ENCODE measurements around the gene FAM83B. TPM values are rescaled to one million over a fixed set of nuclear protein-coding genes. Genes with fewer than 3 reads are reported as not detected.

Gene FAM83B
- total RNA-seq, 4 donors from 2014 or later, result 0.26 to 1.0 (median 0.44) TPM

DNA sequence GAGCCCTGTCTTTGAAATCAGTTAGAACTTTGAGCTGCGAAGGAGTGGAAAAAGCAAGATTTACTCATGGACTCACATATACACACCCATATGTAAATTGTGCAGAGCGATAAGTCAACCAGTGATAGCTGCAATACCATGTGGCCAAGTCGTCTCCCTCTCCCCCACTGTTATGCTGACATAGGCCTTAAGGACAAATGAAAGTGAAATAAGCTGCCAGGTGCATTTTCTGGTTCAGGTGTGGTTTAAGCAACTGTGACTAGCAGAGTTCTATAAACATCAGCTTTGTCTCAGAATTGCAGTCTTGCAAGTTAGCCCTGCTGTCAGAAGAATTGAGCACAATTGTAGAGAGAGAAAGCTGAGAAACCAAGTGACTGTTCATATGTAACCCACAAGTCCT is 9.6 kb downstream of the FAM83B start:
- peaks cover 0 to 5% of the 10 kb centered on the region in 2 donors for H3K4me1 ChIP-seq
- TF ChIP-seq POLR2A (IDR thresholded peaks at IDR 0.05), result no peak
- TF ChIP-seq, protein P1, sequence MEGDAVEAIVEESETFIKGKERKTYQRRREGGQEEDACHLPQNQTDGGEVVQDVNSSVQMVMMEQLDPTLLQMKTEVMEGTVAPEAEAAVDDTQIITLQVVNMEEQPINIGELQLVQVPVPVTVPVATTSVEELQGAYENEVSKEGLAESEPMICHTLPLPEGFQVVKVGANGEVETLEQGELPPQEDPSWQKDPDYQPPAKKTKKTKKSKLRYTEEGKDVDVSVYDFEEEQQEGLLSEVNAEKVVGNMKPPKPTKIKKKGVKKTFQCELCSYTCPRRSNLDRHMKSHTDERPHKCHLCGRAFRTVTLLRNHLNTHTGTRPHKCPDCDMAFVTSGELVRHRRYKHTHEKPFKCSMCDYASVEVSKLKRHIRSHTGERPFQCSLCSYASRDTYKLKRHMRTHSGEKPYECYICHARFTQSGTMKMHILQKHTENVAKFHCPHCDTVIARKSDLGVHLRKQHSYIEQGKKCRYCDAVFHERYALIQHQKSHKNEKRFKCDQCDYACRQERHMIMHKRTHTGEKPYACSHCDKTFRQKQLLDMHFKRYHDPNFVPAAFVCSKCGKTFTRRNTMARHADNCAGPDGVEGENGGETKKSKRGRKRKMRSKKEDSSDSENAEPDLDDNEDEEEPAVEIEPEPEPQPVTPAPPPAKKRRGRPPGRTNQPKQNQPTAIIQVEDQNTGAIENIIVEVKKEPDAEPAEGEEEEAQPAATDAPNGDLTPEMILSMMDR (IDR thresholded peaks at IDR 0.05 in 4 of 5, conservative IDR thresholded peaks at IDR 0.05 in 1 of 5), result no peak
- ATAC-seq (no peak), DNase-seq (no peak)
- no peak overlapping the region for H3K27ac ChIP-seq
- in situ Hi-C loops (cut with MboI; ENCODE audit: low sequenced_read_pairs in 4 of 4) (no loop called here), intact Hi-C loops (cut with DNase I; ENCODE audit: low total_unique reads) (no loop called here)
- H3K9me3 ChIP-seq, result no peaks in the 10 kb centered on the region
- H3K4me3 ChIP-seq, result no peak overlapping the region
- H3K27me3 ChIP-seq, result no peaks in the 10 kb centered on the region
- no peaks in the 10 kb centered on the region for H3K36me3 ChIP-seq

DNA sequence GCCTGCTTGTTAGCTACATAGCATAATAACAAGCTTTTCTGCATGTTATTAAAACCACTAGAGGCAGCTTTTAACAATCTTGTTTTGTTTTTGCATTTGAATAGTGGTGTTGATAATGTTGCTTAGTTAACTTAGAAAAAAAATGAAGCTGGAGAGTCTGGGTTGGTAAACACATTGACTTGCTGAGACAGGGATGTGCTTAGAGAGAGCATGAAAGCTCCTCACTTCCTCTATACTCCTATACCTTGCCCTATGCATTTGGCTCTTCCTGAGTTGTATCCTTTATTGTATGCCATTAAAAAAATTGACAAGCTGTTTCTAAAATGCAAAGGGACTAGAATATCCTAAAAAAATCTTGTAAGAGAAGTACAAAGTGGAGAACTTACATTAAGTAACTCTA is 13.6 kb downstream of the FAM83B start:
- Histone ChIP-seq H3K36me3 (no peaks in the 10 kb centered on the region), H3K4me3 (no peak overlapping the region), H3K9me3 (no peaks in the 10 kb centered on the region), H3K27me3 (no peaks in the 10 kb centered on the region), H3K27ac (no peak overlapping the region), H3K4me1 (peaks cover 0 to 5% of the 10 kb centered on the region in 2 donors)
- no peak for DNase-seq
- in situ Hi-C loops (cut with MboI; ENCODE audit: low sequenced_read_pairs in 4 of 4) (no loop called here), intact Hi-C loops (cut with DNase I; ENCODE audit: low total_unique reads) (no loop called here)
- no peak for ATAC-seq
- TF ChIP-seq POLR2A (IDR thresholded peaks at IDR 0.05), result no peak
- TF ChIP-seq, protein P1 (IDR thresholded peaks at IDR 0.05 in 4 of 5, conservative IDR thresholded peaks at IDR 0.05 in 1 of 5), result no peak

GRCh38 chr6:54860739-54861138 is 14.2 kb downstream of the FAM83B start:
- no peaks in the 10 kb centered on the region for H3K9me3 ChIP-seq
- H3K27me3 ChIP-seq, result no peaks in the 10 kb centered on the region
- intact Hi-C loops (cut with DNase I; ENCODE audit: low total_unique reads), result no loop called here
- H3K4me3 ChIP-seq, result no peak overlapping the region
- in situ Hi-C loops (cut with MboI; ENCODE audit: low sequenced_read_pairs in 4 of 4), result no loop called here
- peaks cover 0 to 5% of the 10 kb centered on the region in 2 donors for H3K4me1 ChIP-seq
- no peak for ATAC-seq
- H3K36me3 ChIP-seq, result no peaks in the 10 kb centered on the region
- no peak for DNase-seq
- TF ChIP-seq POLR2A (IDR thresholded peaks at IDR 0.05), result no peak
- TF ChIP-seq, protein P1 (IDR thresholded peaks at IDR 0.05 in 4 of 5, conservative IDR thresholded peaks at IDR 0.05 in 1 of 5), result no peak
- no peak overlapping the region for H3K27ac ChIP-seq

GRCh38 chr6:54861905-54862616 is 15.5 kb downstream of the FAM83B start:
- Histone ChIP-seq H3K4me3 (no peak overlapping the region), H3K27ac (no peak overlapping the region), H3K9me3 (no peaks in the 10 kb centered on the region), H3K36me3 (no peaks in the 10 kb centered on the region), H3K27me3 (no peaks in the 10 kb centered on the region), H3K4me1 (peaks cover 7 to 10% of the 10 kb centered on the region in 2 donors)
- DNase-seq (no peak), ATAC-seq (no peak)
- in situ Hi-C loops (cut with MboI; ENCODE audit: low sequenced_read_pairs in 4 of 4) (no loop called here), intact Hi-C loops (cut with DNase I; ENCODE audit: low total_unique reads) (no loop called here)
- no peak for TF ChIP-seq POLR2A (IDR thresholded peaks at IDR 0.05)
- TF ChIP-seq, protein P1 (IDR thresholded peaks at IDR 0.05 in 4 of 5, conservative IDR thresholded peaks at IDR 0.05 in 1 of 5), result no peak

DNA sequence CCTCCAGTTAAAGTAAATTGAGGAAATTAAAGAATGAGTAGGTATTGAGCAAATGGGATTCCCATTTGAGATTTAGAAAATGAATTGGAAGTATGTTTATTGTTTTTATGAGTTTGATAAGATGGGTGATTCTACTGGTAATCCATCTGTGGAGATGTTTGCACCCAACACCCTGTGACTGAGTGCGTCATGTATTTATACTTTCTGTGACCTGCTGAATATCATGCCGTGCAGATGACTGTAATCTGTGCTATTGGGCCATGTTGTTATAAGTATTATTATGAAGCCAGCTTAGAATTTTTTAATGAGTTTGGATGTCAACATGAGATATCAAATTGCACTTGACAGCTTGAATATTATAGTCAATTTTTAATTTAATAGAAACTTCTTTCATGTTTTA is 17.7 kb downstream of the FAM83B start:
- H3K36me3 ChIP-seq, result no peaks in the 10 kb centered on the region
- H3K9me3 ChIP-seq, result no peaks in the 10 kb centered on the region
- H3K27ac ChIP-seq, result no peak overlapping the region
- peaks cover 11 to 29% of the 10 kb centered on the region in 2 donors for H3K4me1 ChIP-seq
- H3K27me3 ChIP-seq, result no peaks in the 10 kb centered on the region
- in situ Hi-C loops (cut with MboI; ENCODE audit: low sequenced_read_pairs in 4 of 4), result no loop called here
- DNase-seq (no peak), ATAC-seq (no peak)
- intact Hi-C loops (cut with DNase I; ENCODE audit: low total_unique reads), result no loop called here
- TF ChIP-seq, protein P1 (IDR thresholded peaks at IDR 0.05 in 4 of 5, conservative IDR thresholded peaks at IDR 0.05 in 1 of 5), result no peak
- TF ChIP-seq POLR2A (IDR thresholded peaks at IDR 0.05), result no peak
- H3K4me3 ChIP-seq, result no peak overlapping the region
